ENCODE results near the gene PLPP3.
A peak's percentile ranks its signal among the peaks of the same experiment; 100 is the strongest.

The PLPP3 gene

DNA sequence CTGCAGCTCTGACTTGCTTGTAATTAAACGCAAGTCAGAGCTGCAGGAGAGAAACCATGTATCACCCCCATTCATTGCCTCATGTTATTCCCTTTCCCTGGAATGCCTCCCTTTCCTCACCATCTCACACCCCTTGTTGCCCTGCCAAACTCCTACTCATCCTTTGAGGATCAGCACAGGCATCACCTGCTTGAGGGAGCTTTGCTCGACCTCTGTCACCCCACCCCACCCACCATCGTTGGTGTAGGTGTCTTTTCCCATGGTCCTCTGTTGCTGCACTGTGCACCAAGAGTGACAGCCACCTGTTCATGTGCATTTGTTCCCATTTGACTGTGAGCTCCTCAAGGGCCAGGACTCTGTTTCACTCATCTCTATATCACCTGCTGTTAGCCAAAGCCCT is 117.2 kb downstream of the PLPP3 start:
- no peak for DNase-seq (ENCODE audit: low read depth)
- TF ChIP-seq, protein P1, sequence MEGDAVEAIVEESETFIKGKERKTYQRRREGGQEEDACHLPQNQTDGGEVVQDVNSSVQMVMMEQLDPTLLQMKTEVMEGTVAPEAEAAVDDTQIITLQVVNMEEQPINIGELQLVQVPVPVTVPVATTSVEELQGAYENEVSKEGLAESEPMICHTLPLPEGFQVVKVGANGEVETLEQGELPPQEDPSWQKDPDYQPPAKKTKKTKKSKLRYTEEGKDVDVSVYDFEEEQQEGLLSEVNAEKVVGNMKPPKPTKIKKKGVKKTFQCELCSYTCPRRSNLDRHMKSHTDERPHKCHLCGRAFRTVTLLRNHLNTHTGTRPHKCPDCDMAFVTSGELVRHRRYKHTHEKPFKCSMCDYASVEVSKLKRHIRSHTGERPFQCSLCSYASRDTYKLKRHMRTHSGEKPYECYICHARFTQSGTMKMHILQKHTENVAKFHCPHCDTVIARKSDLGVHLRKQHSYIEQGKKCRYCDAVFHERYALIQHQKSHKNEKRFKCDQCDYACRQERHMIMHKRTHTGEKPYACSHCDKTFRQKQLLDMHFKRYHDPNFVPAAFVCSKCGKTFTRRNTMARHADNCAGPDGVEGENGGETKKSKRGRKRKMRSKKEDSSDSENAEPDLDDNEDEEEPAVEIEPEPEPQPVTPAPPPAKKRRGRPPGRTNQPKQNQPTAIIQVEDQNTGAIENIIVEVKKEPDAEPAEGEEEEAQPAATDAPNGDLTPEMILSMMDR (IDR thresholded peaks at IDR 0.05; ENCODE audit: control insufficient read depth, insufficient read depth, low read depth, low read length, missing control alignments), result no peak
- H3K4me3 ChIP-seq (ENCODE audit: control insufficient read depth, low read depth, low read length), result no peak overlapping the region

DNA sequence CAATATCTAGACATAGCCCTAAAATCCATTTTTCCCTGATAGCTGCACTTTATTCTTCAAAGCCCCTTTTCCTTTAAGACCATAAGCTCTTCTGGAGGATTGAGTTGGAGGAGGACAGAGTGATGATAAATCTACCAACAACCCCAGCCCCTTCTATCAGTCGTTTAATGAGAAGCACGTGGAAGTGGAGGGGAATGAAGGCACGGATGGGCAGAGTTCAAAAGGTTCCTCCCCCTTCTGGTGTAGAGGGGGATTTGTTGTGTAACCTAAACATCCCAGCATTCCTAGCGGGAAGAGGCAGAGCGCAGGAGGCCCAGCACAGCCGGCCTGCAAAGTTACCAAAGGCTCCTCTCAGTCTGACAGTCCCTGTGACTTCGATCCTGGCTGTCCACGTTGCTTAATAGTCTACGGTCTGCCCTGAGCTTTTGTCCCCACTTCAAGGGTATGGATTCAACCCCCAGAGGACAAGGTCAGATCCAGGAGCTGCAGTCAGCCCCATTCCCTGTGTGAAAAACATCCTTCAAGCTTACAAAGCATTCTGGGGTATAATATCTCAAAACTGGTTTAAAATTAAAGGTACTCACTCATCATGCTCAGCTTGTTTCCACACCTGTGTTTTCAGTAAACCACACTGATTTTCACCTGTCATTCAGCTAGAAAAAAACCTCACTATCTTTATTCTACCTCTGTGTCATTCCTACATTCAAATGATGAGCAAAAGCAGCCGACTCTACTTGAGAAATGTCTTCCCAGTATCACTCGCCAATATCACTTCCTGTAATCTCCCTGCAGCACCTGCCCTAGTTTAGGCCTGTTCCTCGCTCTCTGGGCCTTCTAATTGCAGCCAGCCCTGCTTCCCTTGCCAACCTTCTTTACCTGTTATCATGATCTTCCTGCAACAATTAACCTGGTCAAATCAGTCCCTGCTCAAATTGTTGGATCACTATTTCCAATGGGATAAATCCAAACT is 117.9 kb downstream of the PLPP3 start:
- no peak for DNase-seq (ENCODE audit: low read depth)
- TF ChIP-seq, protein P1 (IDR thresholded peaks at IDR 0.05; ENCODE audit: control insufficient read depth, insufficient read depth, low read depth, low read length, missing control alignments), result no peak
- H3K4me3 ChIP-seq (ENCODE audit: control insufficient read depth, low read depth, low read length), result no peak overlapping the region

GRCh38 chr1:56459260-56459659 is 120.1 kb downstream of the PLPP3 start:
- H3K4me3 ChIP-seq (ENCODE audit: control insufficient read depth, low read depth, low read length), result no peak overlapping the region
- DNase-seq (ENCODE audit: low read depth), result no peak
- TF ChIP-seq, protein P1 (IDR thresholded peaks at IDR 0.05; ENCODE audit: control insufficient read depth, insufficient read depth, low read depth, low read length, missing control alignments), result no peak

DNA sequence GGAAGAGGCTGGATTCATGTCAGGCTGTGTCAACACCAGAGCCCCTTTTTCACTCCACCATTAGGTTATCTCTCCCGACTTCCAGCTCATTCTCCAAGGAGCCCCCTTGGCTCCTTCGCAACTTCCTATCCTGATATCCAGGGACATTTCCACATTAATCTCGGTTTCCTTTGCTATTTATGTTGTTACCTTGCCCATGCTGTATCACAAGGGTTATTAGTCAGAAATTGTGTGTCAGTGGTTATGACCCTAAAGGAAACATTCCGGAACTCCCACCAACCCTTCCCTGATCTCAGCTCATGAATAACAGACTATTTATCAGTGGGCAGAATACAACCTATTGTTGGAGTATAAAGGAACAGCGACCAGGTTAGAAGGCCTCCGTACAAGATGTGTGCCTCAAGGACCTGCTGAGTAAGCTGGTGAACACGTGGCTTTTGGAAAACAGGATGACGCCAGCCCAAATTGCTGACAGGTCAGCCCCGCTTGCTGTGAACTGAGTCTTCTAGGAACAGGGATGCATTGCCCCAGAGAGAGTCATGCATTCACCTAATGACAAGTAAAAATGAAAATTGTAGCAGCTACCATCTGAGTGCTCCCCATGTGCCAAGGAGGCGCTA is 121.5 kb downstream of the PLPP3 start:
- TF ChIP-seq, protein P1 (IDR thresholded peaks at IDR 0.05; ENCODE audit: control insufficient read depth, insufficient read depth, low read depth, low read length, missing control alignments), result no peak
- H3K4me3 ChIP-seq (ENCODE audit: control insufficient read depth, low read depth, low read length), result no peak overlapping the region
- DNase-seq (ENCODE audit: low read depth), result no peak

DNA sequence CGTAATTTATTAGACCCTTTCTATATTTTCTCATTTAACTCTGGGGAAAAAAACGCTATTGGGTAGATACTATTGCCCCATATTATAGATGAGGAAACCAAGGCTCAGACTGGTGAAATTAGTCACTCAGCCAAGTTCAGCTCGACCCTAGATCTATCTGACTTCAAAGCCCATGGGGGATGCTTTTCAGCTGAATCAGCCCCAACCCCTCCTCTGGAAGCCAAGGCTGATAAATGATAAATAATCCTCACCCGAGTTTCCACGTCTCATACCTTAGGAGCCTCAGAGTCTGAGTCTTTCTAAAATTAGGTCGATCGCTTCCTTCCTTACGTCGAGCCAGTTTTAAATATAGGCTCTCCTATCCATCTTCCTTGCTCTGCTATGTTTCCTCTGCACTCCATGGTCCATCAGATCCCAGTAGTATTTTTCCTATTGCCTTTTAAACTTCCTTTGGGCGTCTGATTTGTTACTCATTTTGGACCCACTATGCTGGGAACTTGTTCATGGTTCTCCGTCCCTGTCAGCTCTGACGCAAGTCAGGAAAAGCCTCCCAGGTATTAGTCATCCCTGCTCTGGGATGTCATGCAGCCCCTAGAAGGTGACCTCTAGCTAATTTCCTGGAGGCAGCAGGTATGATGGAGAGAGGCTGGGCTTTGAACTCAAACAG is 122.8 kb downstream of the PLPP3 start:
- TF ChIP-seq, protein P1 (IDR thresholded peaks at IDR 0.05; ENCODE audit: control insufficient read depth, insufficient read depth, low read depth, low read length, missing control alignments), result no peak
- DNase-seq (ENCODE audit: low read depth), result peak; percentile 33

GRCh38 chr1:56453417-56454078 is 125.8 kb downstream of the PLPP3 start:
- TF ChIP-seq, protein P1 (IDR thresholded peaks at IDR 0.05; ENCODE audit: control insufficient read depth, insufficient read depth, low read depth, low read length, missing control alignments), result no peak
- no peak for DNase-seq (ENCODE audit: low read depth)
- H3K4me3 ChIP-seq (ENCODE audit: control insufficient read depth, low read depth, low read length), result no peak overlapping the region

More for the DNA sequence above, 122.8 kb downstream of the PLPP3 start:
- H3K4me3 ChIP-seq (ENCODE audit: control insufficient read depth, low read depth, low read length), result no peak overlapping the region

All from AG09309 (cell line).